Endothelial cell of umbilical vein (primary cell): ENCODE measurements around the gene TNFRSF14. TPM values are rescaled to one million over a fixed set of nuclear protein-coding genes. Genes with fewer than 3 reads are reported as not detected.

Experiments used
- BruUV-seq: library from RNA; stranded (reverse); fragments of 400-500 nt; replicated peaks from 2 replicates; lab custom pipeline; 2021; lab: Mats Ljungman, UMichigan
- CTCF ChIA-PET: fragments of 300-600, 350-600 bp; sonication (Branson Sonifier 250); formaldehyde crosslinking; loops from one replicate; lab custom pipeline; 2021; ENCODE audit warnings: antibody characterized with exemption, inconsistent platforms; lab: Charles Lee
- POLR2A ChIA-PET: fragments of 300-600, 350-600 bp; sonication (Branson Sonifier 250); formaldehyde crosslinking; loops from one replicate; lab custom pipeline; 2021; ENCODE audit warnings: antibody characterized with exemption, inconsistent platforms; lab: Charles Lee
- DNase-seq: peaks from one replicate; pipeline ENCODE4 v3.0.0-alpha.2; 2011; ENCODE audit warnings: low read depth, low spot score
- FAIRE-seq: peaks from 2 replicates; lab custom pipeline; 2011; peaks lifted over from hg19 to GRCh38; lab: Jason Lieb, UNC
- H2AFZ ChIP-seq: 2 replicates; pipeline ENCODE4 v1.6.0; 2012; ENCODE audit warnings: low read depth, low read length, control low read depth, inconsistent platforms
- H3K27ac ChIP-seq: 2 replicates; pipeline ENCODE4 v1.5.1; 2011; ENCODE audit warnings: low read depth, mild to moderate bottlenecking, control low read depth, low read length, moderate library complexity; ENCODE audit not compliant: insufficient read depth
- H3K27me3 ChIP-seq, 2 experiments: 2 replicates each; pipeline versions ENCODE4 v1.6.0 to v1.6.1; 2011; ENCODE audit warnings: low read length in 2 of 2, mixed read lengths in 1 of 2; ENCODE audit not compliant: control insufficient read depth in 2 of 2, insufficient read depth in 2 of 2
- H3K36me3 ChIP-seq, 2 experiments: 2 replicates in 1 of 2; 3 replicates in 1 of 2; pipeline ENCODE4 v1.5.1; 2011; ENCODE audit warnings: low read length in 2 of 2, mild to moderate bottlenecking in 1 of 2, moderate library complexity in 1 of 2; ENCODE audit not compliant: control insufficient read depth in 2 of 2, insufficient read depth in 2 of 2; ENCODE audit errors: extremely low read depth in 1 of 2
- H3K4me1 ChIP-seq: 3 replicates; pipeline ENCODE4 v1.5.1; 2011; ENCODE audit warnings: mild to moderate bottlenecking, low read length; ENCODE audit not compliant: control insufficient read depth, insufficient read depth; ENCODE audit errors: extremely low read depth
- H3K4me2 ChIP-seq: 2 replicates; pipeline ENCODE4 v1.6.1; 2011; ENCODE audit warnings: low read length, control low read depth, mixed read lengths; ENCODE audit not compliant: insufficient read depth
- H3K4me3 ChIP-seq, 3 experiments: fragments of 200-600 bp in 1 of 3; sonication (generic), shearing (Covaris generic) in 1 of 3; replicated peaks in 1 of 3; 2 replicates each; pipeline ENCODE4 v1.5.1; 2011 to 2016; ENCODE audit warnings: control low read depth in 3 of 3, low read length in 3 of 3, mild to moderate bottlenecking in 2 of 3, inconsistent platforms in 1 of 3, low read depth in 1 of 3, moderate library complexity in 1 of 3; ENCODE audit not compliant: insufficient read depth in 1 of 3
- H3K79me2 ChIP-seq: 2 replicates; pipeline ENCODE4 v1.6.0; 2012; ENCODE audit warnings: low read length, inconsistent platforms; ENCODE audit not compliant: control insufficient read depth, insufficient read depth
- H3K9ac ChIP-seq: replicated peaks from 2 replicates; pipeline ENCODE3; 2011; ENCODE audit warnings: low read length, control low read depth; ENCODE audit not compliant: insufficient read depth; ENCODE audit errors: extremely low read depth
- H3K9me1 ChIP-seq: replicated peaks from 3 replicates; pipeline ENCODE4 v1.6.0; 2011; ENCODE audit warnings: mild to moderate bottlenecking, low read length; ENCODE audit not compliant: control insufficient read depth, insufficient read depth; ENCODE audit errors: extremely low read depth
- H3K9me3 ChIP-seq: replicated peaks from 2 replicates; pipeline ENCODE4 v1.5.1; 2012; ENCODE audit warnings: low read length, inconsistent platforms; ENCODE audit not compliant: control insufficient read depth, insufficient read depth
- H4K20me1 ChIP-seq: replicated peaks from 2 replicates; pipeline ENCODE3; 2011; ENCODE audit warnings: mild to moderate bottlenecking, low read length; ENCODE audit not compliant: control insufficient read depth, insufficient read depth; ENCODE audit errors: extremely low read depth
- CTCF ChIP-seq, 2 donors: IDR thresholded peaks; 1 replicate in 1 of 2; 2 replicates in 1 of 2; pipeline ENCODE4 v1.5.1; 2011; ENCODE audit warnings: low read length in 2 of 2, mild to moderate bottlenecking in 2 of 2, moderate library complexity in 2 of 2, control low read depth in 1 of 2, inconsistent platforms in 1 of 2, low read depth in 1 of 2; ENCODE audit not compliant: insufficient read depth in 1 of 2; ENCODE audit errors: extremely low read depth in 1 of 2
- EZH2 ChIP-seq: IDR thresholded peaks from 2 replicates; pipeline ENCODE4 v1.6.1; 2012; ENCODE audit warnings: borderline replicate concordance, low read depth, mild to moderate bottlenecking, moderate library complexity, low read length, inconsistent platforms; ENCODE audit not compliant: severe bottlenecking
- FOS ChIP-seq: IDR thresholded peaks from 2 replicates; pipeline ENCODE4 v1.6.1; 2011; ENCODE audit warnings: mild to moderate bottlenecking, low read length, moderate library complexity, borderline replicate concordance; ENCODE audit not compliant: insufficient read depth
- GATA2 ChIP-seq: IDR thresholded peaks from 2 replicates; pipeline ENCODE4 v1.7.0; 2011; ENCODE audit warnings: low read depth, mild to moderate bottlenecking, moderate library complexity, mixed read lengths, low read length; ENCODE audit not compliant: insufficient read length, insufficient read depth
- JUN ChIP-seq: IDR thresholded peaks from 2 replicates; pipeline ENCODE4 v1.6.1; 2011; ENCODE audit warnings: borderline replicate concordance, low read depth; ENCODE audit not compliant: insufficient read length, insufficient read depth
- MYC ChIP-seq: IDR thresholded peaks from one replicate; pipeline ENCODE4 v1.6.1; 2011; ENCODE audit warnings: mild to moderate bottlenecking, low read depth, low read length
- POLR2A ChIP-seq: IDR thresholded peaks from 2 replicates; pipeline ENCODE4 v1.6.1; 2012; ENCODE audit warnings: low read depth, mild to moderate bottlenecking, control low read depth, low read length
- POLR2AphosphoS5 ChIP-seq: IDR thresholded peaks from 2 replicates; pipeline ENCODE4 v1.6.1; 2012; ENCODE audit warnings: low read depth, mild to moderate bottlenecking, control low read depth, low read length, moderate library complexity; ENCODE audit not compliant: insufficient read depth
- dilution Hi-C: fragments of 300-500 bp; cut with MboI; formaldehyde crosslinking; loops from one replicate; pipeline ENCODE4 v1.15.0; 2019; ENCODE audit warnings: low sequenced_read_pairs; ENCODE audit not compliant: extremely low pct_ligation_motif_present
- intact Hi-C: fragments of 100-400 bp; cut with micrococcal nuclease; formaldehyde crosslinking; loops from one replicate; pipeline ENCODE4 v1.10.0; 2022
- polyA plus RNA-seq, 4 experiments: library from polyadenylated mRNA; depleted of rRNA in 3 of 4; stranded (reverse) in 3 of 4; unstranded in 1 of 4; fragments of >200 nt; gene quantifications; 2 replicates each; pipeline versions ENCODE4 v1.2.1 to v1.2.3, GENCODE V29; 2011 to 2012; ENCODE audit warnings: missing spikeins in 1 of 4
- total RNA-seq: library from RNA; stranded (reverse); gene quantifications from 2 replicates; pipeline ENCODE4 v1.2.3, GENCODE V29; 2021
- TF ChIP-seq, protein P1 (sequence below): IDR thresholded peaks from 2 replicates; pipeline ENCODE4 v1.6.1; 2011; ENCODE audit not compliant: insufficient read depth, insufficient read length

TNFRSF14 gene
- total and polyA plus RNA-seq, 2 donors (not counting 3 experiments of a cell fraction or from before 2014, with no cell fraction given), result 40.9 to 49.4 TPM

DNA sequence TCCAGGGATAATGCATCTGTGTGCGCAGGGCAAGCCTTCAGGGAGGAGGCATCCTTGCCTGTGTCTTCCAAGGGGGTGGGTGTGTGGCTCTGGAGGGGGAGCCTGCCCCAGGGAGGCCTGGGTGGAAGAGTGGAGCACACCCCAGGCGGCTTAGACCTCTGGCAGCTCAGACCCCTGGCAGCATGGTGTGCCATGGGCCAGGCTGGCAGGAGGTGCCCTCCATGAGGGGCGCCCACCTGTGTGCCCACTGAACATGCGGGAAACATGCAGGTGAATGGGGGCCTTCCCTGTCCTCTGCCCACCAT, 28.7 kb upstream of the TNFRSF14 start:
- Histone ChIP-seq H2AFZ (no peak overlapping the region), H3K36me3 (no peaks in the 10 kb centered on the region), H3K4me1 (peaks cover 17% of the 10 kb centered on the region), H3K27ac (no peak overlapping the region), H3K27me3 (peaks cover 16 to 17% of the 10 kb centered on the region in 2 experiments), H3K4me2 (no peak overlapping the region), H3K9me3 (no peaks in the 10 kb centered on the region), H4K20me1 (no peaks in the 10 kb centered on the region), H3K79me2 (peaks cover 34% of the 10 kb centered on the region), H3K9ac (no peak overlapping the region), H3K9me1 (no peaks in the 10 kb centered on the region), H3K4me3 (no peak overlapping the region)
- ChIA-PET POLR2A (no interaction called here), CTCF (no interaction called here)
- DNase-seq, result no peak
- BruUV-seq, result no TSS peak
- no peak for FAIRE-seq
- intact Hi-C loops (loop anchor here (2.0 kb wide), 1 partner anchor 113 kb away; no protein-coding TSS in a partner anchor), dilution Hi-C loops (no loop called here)
- TF ChIP-seq POLR2A, result no peak
- TF ChIP-seq POLR2AphosphoS5, result no peak
- no peak for TF ChIP-seq FOS
- no peak for TF ChIP-seq EZH2
- no peak for TF ChIP-seq GATA2
- TF ChIP-seq CTCF (IDR thresholded peaks at IDR 0.05; ENCODE audit: extremely low read depth in 1 of 2, insufficient read depth in 1 of 2, low read depth in 1 of 2, low read length in 2 of 2), result no peak
- TF ChIP-seq, protein P1, sequence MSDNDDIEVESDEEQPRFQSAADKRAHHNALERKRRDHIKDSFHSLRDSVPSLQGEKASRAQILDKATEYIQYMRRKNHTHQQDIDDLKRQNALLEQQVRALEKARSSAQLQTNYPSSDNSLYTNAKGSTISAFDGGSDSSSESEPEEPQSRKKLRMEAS, result no peak
- TF ChIP-seq MYC, result no peak
- TF ChIP-seq JUN, result no peak
